HG03520 (cell line): Measurements from ENCODE around the gene CDH4.

ENCODE experiments used
- ATAC-seq: cut with Tn5 transposase; IDR thresholded peaks from one replicate; pipeline ENCODE4 v1.9.1; 2021; ENCODE audit warnings: mild to moderate bottlenecking, moderate library complexity; ENCODE audit not compliant: unreplicated experiment

CDH4 gene

DNA sequence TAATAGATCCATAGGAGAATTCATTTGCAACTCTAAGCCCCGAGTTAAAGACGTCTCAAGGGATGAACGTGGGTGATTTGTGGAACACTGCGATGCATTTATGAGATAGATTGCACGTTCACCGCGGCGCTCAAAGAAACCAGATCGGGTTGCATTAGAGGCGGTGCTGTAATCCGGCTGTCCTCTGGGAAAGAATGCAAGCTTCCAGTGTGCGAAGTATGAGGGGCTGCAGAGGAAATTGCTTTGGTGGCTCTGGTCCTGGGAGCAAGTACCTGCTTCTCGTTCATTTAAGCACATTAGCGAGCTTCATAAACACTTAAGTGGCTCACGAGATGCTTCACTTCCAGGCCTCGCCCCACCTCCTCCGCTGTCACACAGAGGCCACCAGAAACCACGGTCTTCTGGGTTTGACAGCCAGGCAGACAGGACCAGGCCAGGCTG lies 182.3 kb downstream of the CDH4 start:
- no peak for ATAC-seq

- no peak for ATAC-seq
These were observed 183.2 kb downstream of the CDH4 start for GRCh38 chr20:61435184-61435822.

DNA sequence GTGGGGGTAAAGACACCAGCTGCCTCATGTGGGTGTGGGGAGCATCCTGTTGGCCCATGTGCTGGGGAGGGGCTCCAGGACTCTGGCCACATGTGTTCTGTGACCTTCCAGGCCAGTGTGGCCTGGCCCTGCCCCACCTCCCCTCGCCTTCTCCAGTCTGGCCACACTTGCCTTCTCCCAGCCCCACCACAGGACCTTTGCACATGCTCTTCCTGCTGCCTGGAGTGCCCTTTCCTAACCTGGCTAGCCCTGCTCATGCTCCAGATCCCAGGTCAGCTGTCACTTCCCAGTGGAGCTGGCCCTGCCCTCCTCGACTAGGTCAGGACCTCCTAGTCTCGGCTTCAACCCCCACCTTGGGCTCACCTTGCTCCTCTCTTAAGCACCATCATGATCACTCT lies 183.8 kb downstream of the CDH4 start:
- ATAC-seq: no peak

DNA sequence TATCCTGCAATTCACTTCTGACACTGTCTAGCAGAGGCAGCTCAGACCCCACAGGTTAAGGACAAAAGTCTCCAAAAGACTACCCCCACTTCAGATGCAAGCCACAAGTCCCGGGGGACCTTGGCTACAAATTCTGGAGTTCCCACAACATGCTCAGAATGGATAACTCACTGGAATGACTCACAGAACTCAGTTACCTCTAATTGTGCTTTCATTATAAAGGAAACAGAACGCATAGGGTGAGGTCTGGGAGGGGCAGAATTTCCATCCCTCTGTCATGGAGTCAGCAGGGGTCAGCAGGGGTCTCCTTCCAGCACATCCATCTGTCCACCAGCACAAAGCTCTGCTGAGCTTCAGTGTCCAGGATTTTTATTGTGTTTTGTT lies 184.2 kb downstream of the CDH4 start:
- no peak for ATAC-seq

GRCh38 chr20:61436667-61437279 lies 184.7 kb downstream of the CDH4 start:
- ATAC-seq: no peak

GRCh38 chr20:61437280-61438206 lies 185.5 kb downstream of the CDH4 start:
- no peak for ATAC-seq

DNA sequence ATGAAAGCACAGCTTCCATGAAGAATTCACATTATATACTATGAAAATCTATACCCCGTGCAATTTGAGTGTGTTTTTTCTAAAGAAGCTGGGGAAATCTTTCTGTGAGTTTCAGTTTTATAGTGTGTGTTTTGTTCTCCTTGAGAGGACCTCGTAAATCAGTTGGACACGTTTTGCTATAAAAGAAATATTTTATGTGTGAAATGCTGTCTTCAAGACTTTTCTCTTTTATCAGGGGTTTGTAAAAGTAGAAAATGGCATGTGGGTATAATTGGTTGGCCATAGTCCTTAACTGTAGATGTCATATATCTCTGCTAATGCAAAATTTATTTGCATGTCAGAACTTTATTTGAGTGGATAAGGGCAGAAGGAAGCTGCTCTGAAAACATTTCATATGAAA lies 186.2 kb downstream of the CDH4 start:
- no peak for ATAC-seq

DNA sequence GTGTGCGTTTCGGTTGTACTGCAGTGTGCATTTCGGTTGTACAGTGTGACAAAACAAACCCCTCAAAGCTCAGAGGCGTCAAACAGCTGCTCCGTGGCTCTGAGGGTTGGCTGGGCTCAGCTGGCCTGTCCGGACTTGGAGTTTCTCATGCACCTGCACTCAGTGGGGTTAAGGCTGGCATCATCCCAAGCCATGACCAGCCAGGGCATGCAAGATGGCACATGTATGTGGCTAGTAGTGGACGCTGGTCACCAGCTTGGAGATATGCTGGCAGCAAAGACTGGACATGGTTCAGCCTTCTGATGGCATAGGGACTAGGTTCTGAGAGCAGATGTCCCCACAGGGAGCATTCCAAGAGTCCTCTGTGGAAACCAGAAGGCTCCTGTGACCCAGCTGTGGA lies 187.2 kb downstream of the CDH4 start:
- no peak for ATAC-seq

DNA sequence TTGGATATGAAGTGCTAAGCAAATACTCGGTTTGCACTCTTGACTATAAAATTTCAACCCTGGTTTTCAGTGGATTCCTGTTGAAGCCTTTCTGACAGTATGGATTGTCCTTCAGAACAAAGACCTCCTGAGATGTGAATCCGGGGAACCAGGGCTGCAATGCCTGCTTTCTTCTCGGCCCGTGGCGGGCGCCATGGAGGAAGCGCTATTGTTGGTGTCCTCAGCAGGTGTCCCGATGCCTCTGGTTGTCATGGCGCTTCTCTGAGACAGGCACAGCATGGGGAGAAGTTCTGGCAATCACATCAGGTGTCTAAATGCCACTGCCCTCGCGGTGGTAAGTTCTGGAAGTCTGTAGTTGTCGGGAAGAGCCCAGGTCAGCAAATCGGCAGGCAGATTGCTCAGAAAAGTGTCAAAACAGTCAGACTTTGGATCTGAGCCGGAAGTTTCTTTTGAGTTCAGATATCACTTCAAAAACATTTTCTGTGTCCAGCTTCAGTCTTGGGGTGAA lies 188.5 kb downstream of the CDH4 start:
- no peak for ATAC-seq

DNA sequence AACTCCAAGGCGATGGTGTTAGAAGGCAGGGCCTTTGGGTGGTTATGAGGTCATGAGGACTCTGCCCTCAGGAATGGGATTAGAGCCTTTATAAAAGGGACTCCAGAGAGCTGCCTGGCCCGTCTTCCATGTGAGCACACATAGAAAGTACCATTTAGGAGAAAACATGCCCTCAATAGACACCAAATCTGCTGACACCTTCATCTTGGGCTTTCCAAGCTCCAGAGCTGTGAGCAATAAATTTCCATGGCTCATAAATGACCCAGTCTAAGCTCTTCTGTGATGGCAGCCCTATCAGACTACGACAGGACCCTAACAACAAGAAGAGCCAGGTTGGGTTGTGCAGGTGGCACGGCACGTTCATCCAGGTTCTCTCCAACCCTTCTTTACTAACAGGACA lies 189.5 kb downstream of the CDH4 start:
- no peak for ATAC-seq

DNA sequence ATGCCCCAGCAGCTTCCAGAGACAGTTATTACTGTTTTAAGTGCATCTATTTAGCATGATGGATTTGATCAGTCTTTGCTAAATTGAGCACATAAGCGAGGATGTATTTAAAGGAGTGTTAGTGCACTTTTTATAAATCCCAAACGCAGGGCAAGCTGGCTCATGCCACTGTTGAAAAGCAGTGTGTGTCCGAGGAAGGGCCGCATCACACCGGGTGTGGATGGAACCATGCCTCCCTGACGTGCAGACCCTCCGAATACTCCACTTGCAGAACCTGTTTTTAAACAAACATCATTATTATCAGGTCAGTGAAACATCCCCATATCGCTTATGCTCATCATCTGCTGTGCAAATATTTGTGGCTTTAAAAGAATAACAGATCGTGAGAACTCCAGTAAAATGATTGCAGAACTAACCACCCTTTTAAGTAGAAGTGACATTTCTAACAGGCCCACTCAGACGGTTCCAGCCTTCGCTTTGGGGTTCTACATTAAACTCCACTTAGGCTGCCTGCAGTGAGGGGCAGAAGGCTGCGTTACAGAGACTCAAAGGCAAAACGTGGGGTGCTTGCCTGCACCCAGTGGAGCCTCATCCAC lies 190.1 kb downstream of the CDH4 start:
- ATAC-seq: no peak

GRCh38 chr20:61442718-61443117 lies 190.7 kb downstream of the CDH4 start:
- ATAC-seq: no peak

DNA sequence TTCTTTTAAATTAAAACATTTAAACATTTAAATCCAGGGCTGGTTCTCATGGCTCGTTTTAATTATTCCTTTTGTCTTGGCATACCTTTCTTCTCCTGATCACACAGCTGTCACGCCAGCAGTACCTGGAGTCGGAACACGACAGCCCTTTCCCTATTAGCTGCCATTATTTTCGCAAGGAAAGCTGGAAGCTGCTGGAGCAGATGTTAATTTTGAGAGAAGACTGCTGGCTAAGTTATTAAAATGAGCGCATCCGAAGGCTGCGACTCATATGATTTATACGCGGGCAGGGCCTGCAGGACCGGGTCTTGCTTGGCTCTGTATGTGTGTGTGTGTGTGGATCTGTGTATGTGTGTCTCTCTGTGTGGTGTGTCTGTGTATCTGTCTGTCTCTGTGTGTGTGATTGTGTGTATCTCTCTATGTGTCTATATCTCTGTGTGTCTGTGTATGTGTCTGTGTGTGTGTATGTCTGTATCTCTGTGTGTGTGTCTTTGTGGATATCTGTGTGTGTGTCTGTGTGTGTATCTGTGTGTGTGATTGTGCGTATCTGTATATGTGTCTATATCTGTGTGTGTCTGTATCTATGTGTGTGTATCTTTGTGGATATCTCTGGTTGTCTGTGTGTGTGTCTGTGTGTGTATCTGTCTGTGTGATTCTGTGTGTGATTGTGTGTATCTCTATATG lies 191.5 kb downstream of the CDH4 start:
- no peak for ATAC-seq

DNA sequence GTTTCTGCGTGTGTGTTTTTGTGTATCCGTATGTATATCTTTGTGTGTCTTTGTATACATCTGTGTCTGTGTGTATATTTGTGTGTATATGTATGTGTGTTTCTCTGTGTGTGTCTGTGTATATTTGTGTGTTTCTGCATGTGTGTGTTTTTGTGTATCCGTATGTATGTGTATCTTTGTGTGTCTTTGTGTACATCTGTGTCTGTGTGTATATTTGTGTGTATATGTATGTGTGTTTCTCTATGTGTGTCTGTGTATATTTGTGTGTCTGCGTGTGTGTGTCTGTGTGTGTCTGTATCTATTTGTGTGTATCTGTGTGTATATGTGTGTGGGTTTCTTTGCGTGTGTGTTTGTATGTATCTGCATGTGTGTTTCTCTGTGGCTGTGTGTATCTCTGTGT lies 192.6 kb downstream of the CDH4 start:
- ATAC-seq: no peak

DNA sequence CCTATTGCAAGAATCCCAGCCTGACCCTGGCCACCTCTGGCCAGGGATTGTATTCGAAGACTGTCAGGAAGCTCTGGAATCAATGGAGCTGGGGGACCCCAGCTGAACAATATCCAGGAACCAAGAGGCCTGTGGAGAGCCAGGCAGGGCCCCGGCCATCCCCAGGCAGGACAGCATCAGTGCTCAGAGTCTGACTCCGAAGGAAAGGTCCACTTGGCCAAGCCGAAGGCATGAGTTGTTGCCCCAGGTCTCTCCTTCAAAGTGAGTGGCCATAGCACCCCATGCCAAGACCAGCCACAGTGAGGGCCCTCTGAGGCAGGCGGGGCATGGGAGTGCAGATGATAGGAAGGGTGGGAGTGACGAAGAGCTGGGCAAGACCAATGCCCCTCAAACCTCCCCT lies 193.1 kb downstream of the CDH4 start:
- no peak for ATAC-seq

GRCh38 chr20:61445741-61446140 lies 193.7 kb downstream of the CDH4 start:
- no peak for ATAC-seq

GRCh38 chr20:61447952-61448351 lies 195.9 kb downstream of the CDH4 start:
- no peak for ATAC-seq

- ATAC-seq: no peak
These were observed 196.3 kb downstream of the CDH4 start for GRCh38 chr20:61448386-61448785.

- no peak for ATAC-seq
These were observed 197.1 kb downstream of the CDH4 start for GRCh38 chr20:61449057-61449609.

- no peak for ATAC-seq
These were observed 197.9 kb downstream of the CDH4 start for GRCh38 chr20:61449916-61450315.
